PC-9 (cell line): ENCODE results near the gene VPS16. TPM values are rescaled to one million over a fixed set of nuclear protein-coding genes. Genes with fewer than 3 reads are reported as not detected.

Experiments used
- BruUV-seq: library from RNA; stranded (reverse); fragments of 400-500 nt; replicated peaks from 2 replicates; lab custom pipeline; 2021; lab: Mats Ljungman, UMichigan
- CTCF ChIA-PET: fragments of 300-600 bp; sonication (Branson Sonifier 250); formaldehyde crosslinking; loops from one replicate; lab custom pipeline; 2022; ENCODE audit warnings: antibody characterized with exemption; lab: Charles Lee
- POLR2A ChIA-PET: fragments of 300-600 bp; sonication (Branson Sonifier 250); formaldehyde crosslinking; loops from one replicate; lab custom pipeline; 2022; ENCODE audit warnings: antibody characterized with exemption; ENCODE audit not compliant: unreplicated experiment; lab: Charles Lee
- DNase-seq, 2 experiments: peaks; one replicate each; pipeline versions ENCODE4 v3.0.0 to v3.0.0-alpha.2; 2015 to 2022; ENCODE audit warnings: mixed read lengths in 1 of 2
- H2AFZ ChIP-seq: fragments of 200-600 bp; sonication (generic); 2 replicates; pipeline ENCODE4 v1.8.1; 2017; ENCODE audit warnings: antibody characterized with exemption
- H3F3A ChIP-seq: fragments of 200-600 bp; sonication (generic); 2 replicates; pipeline ENCODE4 v1.8.1; 2017; ENCODE audit warnings: antibody characterized with exemption, mild to moderate bottlenecking, low read depth; ENCODE audit not compliant: insufficient read depth
- H3K27ac ChIP-seq: fragments of 200-600 bp; sonication (generic); 2 replicates; pipeline ENCODE4 v1.6.1; 2016; ENCODE audit warnings: mixed run types
- H3K27me3 ChIP-seq: fragments of 200-600 bp; sonication (generic); 2 replicates; pipeline ENCODE4 v1.6.1; 2016; ENCODE audit warnings: low read depth, mixed run types; ENCODE audit not compliant: insufficient read depth
- H3K36me3 ChIP-seq: fragments of 200-600 bp; sonication (generic); 2 replicates; pipeline ENCODE4 v1.6.1; 2016; ENCODE audit warnings: low read depth, mixed run types
- H3K4me1 ChIP-seq: fragments of 200-600 bp; sonication (generic); replicated peaks from 2 replicates; pipeline ENCODE4 v1.6.1; 2016; ENCODE audit warnings: mixed run types; ENCODE audit not compliant: insufficient read depth
- H3K4me2 ChIP-seq: fragments of 200-600 bp; sonication (generic); 2 replicates; pipeline ENCODE4 v1.6.1; 2017; ENCODE audit warnings: mixed run types
- H3K4me3 ChIP-seq: fragments of 200-600 bp; sonication (generic); 2 replicates; pipeline ENCODE4 v1.6.1; 2016; ENCODE audit warnings: mixed run types
- H3K79me2 ChIP-seq: fragments of 200-600 bp; sonication (generic); 2 replicates; pipeline ENCODE4 v1.6.1; 2017; ENCODE audit warnings: low read depth, mixed run types
- H3K9me2 ChIP-seq: fragments of 200-600 bp; sonication (generic); 2 replicates; pipeline ENCODE4 v1.8.1; 2017; ENCODE audit warnings: mild to moderate bottlenecking; ENCODE audit not compliant: insufficient read depth
- H3K9me3 ChIP-seq: fragments of 200-600 bp; sonication (generic); 2 replicates; pipeline ENCODE4 v1.8.1; 2016; ENCODE audit warnings: low read depth; ENCODE audit not compliant: insufficient read depth
- H4K20me1 ChIP-seq: fragments of 200-600 bp; sonication (generic); 2 replicates; pipeline ENCODE4 v1.8.1; 2017; ENCODE audit not compliant: insufficient read depth
- CTCF ChIP-seq: fragments of 200-600 bp; sonication (generic); conservative IDR thresholded peaks from 2 replicates; pipeline ENCODE4 v1.6.1; 2017; ENCODE audit warnings: mixed run types, antibody characterized with exemption, mild to moderate bottlenecking, moderate library complexity
- EZH2 ChIP-seq: fragments of 200-600 bp; sonication (generic); IDR thresholded peaks from 2 replicates; pipeline ENCODE4 v1.8.0; 2017; ENCODE audit warnings: antibody characterized with exemption, low read depth
- intact Hi-C: fragments of 100-400 bp; cut with micrococcal nuclease; formaldehyde crosslinking; loops from one replicate; pipeline ENCODE4 v1.10.0; 2022; ENCODE audit not compliant: unreplicated experiment
- total RNA-seq: library from RNA; stranded (reverse); gene quantifications from 2 replicates; pipeline ENCODE4 v1.2.3, GENCODE V29; 2021

Gene VPS16
- total RNA-seq, 1 experiment from 2014 or later = 31.9 TPM

- H3K27ac ChIP-seq = no peak overlapping the region
- no TSS peak for BruUV-seq
- POLR2A ChIA-PET = no interaction called here
- H3K4me2 ChIP-seq = peak overlapping the region; percentile 92
- peak overlapping the region; percentile 99 for H2AFZ ChIP-seq
- TF ChIP-seq CTCF (no peak), EZH2 (no peak)
- no peaks in the 10 kb centered on the region for H3K9me2 ChIP-seq
- no peaks in the 10 kb centered on the region for H3K27me3 ChIP-seq
- no peaks in the 10 kb centered on the region for H4K20me1 ChIP-seq
- H3K4me1 ChIP-seq = peaks cover 15% of the 10 kb centered on the region
- peaks cover 47% of the 10 kb centered on the region for H3K79me2 ChIP-seq
- peak overlapping the region; percentile 100 for H3K4me3 ChIP-seq
- CTCF ChIA-PET = no interaction called here
- intact Hi-C loops = no loop called here
- no peaks in the 10 kb centered on the region for H3K9me3 ChIP-seq
- DNase-seq = no peak
- 0 out of 2 replicates have a peak, but pooled peaks cover 3% of the 10 kb centered on the region for H3F3A ChIP-seq
- peaks cover 3% of the 10 kb centered on the region; the same call in 1 of the 2 replicates for H3K36me3 ChIP-seq
Measured at GRCh38 chr20:2873747-2874041, 33.1 kb downstream of the VPS16 start.

GRCh38 chr20:2874456-2874855, 33.9 kb downstream of the VPS16 start:
- no peak overlapping the region for H3K27ac ChIP-seq
- POLR2A ChIA-PET = no interaction called here

GRCh38 chr20:2875690-2876203, 35.2 kb downstream of the VPS16 start:
- Histone ChIP-seq H3K36me3 (peaks cover 4% of the 10 kb centered on the region; the same call in 1 of the 2 replicates), H3K27me3 (no peaks in the 10 kb centered on the region), H3K9me2 (no peaks in the 10 kb centered on the region), H3K4me2 (peak overlapping the region; percentile 92; the same call in 1 of the 2 replicates), H3K4me3 (no peak overlapping the region), H4K20me1 (no peaks in the 10 kb centered on the region; the same call in 1 of the 2 replicates), H3F3A (no peaks in the 10 kb centered on the region), H3K79me2 (peaks cover 57% of the 10 kb centered on the region), H2AFZ (no peak overlapping the region), H3K4me1 (peaks cover 9% of the 10 kb centered on the region), H3K9me3 (no peaks in the 10 kb centered on the region), H3K27ac (no peak overlapping the region)
- no peak for TF ChIP-seq EZH2
- TF ChIP-seq CTCF = no peak
- no peak for DNase-seq
- CTCF ChIA-PET = no interaction called here
- intact Hi-C loops = no loop called here
- POLR2A ChIA-PET = no interaction called here
- BruUV-seq = no TSS peak

More at GRCh38 chr20:2874456-2874855, 33.9 kb downstream of the VPS16 start:
- H3K9me3 ChIP-seq = no peaks in the 10 kb centered on the region
- H3K4me2 ChIP-seq = peak overlapping the region; percentile 92
- no peak for DNase-seq
- H3F3A ChIP-seq = no peaks in the 10 kb centered on the region
- no peaks in the 10 kb centered on the region for H3K27me3 ChIP-seq
- H3K4me1 ChIP-seq = peaks cover 15% of the 10 kb centered on the region
- H3K79me2 ChIP-seq = peaks cover 49% of the 10 kb centered on the region
- H3K36me3 ChIP-seq = peaks cover 4% of the 10 kb centered on the region; the same call in 1 of the 2 replicates
- intact Hi-C loops = no loop called here
- TF ChIP-seq EZH2 (no peak), CTCF (no peak)
- CTCF ChIA-PET = no interaction called here
- BruUV-seq = no TSS peak
- H3K9me2 ChIP-seq = no peaks in the 10 kb centered on the region
- no peaks in the 10 kb centered on the region; the same call in 1 of the 2 replicates for H4K20me1 ChIP-seq
- H3K4me3 ChIP-seq = peak overlapping the region; percentile 100
- no peak overlapping the region for H2AFZ ChIP-seq
